DOHH2 (cell line): ENCODE measurements around the gene ZNF25.

Experiments
- H3F3A ChIP-seq: fragments of 200-600 bp; sonication (generic), shearing (Covaris generic); 2 replicates; pipeline ENCODE4 v1.6.0; 2016; ENCODE audit warnings: antibody characterized with exemption, mild to moderate bottlenecking; ENCODE audit not compliant: control insufficient read depth, insufficient read depth
- H3K27ac ChIP-seq: fragments of 200-600 bp; sonication (generic); 2 replicates; pipeline ENCODE4 v1.5.1; 2014; ENCODE audit warnings: low read depth, mild to moderate bottlenecking, low read length, moderate library complexity
- H3K27me3 ChIP-seq: fragments of 200-600 bp; sonication (generic); 2 replicates; pipeline ENCODE4 v1.6.1; 2014; ENCODE audit warnings: mild to moderate bottlenecking, low read length, mixed read lengths; ENCODE audit not compliant: control insufficient read depth
- H3K36me3 ChIP-seq: fragments of 200-600 bp; sonication (generic); 2 replicates; pipeline ENCODE4 v1.6.1; 2014; ENCODE audit warnings: mild to moderate bottlenecking, low read length, moderate library complexity, mixed read lengths; ENCODE audit not compliant: control insufficient read depth
- H3K4me1 ChIP-seq: fragments of 200-600 bp; sonication (generic); 2 replicates; pipeline ENCODE4 v1.6.1; 2014; ENCODE audit warnings: mild to moderate bottlenecking, low read length, mixed read lengths; ENCODE audit not compliant: control insufficient read depth
- H3K4me2 ChIP-seq: fragments of 200-600 bp; sonication (generic); 2 replicates; pipeline ENCODE4 v1.6.0; 2014; ENCODE audit warnings: mild to moderate bottlenecking, low read length, moderate library complexity
- H3K4me3 ChIP-seq: fragments of 200-600 bp; sonication (generic); 2 replicates; pipeline ENCODE4 v1.5.1; 2014; ENCODE audit warnings: mild to moderate bottlenecking, low read length, mixed read lengths
- H3K79me2 ChIP-seq: fragments of 200-600 bp; sonication (generic); 2 replicates; pipeline ENCODE4 v1.6.1; 2014; ENCODE audit warnings: mild to moderate bottlenecking, low read length, mixed read lengths; ENCODE audit not compliant: control insufficient read depth
- H3K9me2 ChIP-seq: fragments of 200-600 bp; sonication (generic); replicated peaks from 2 replicates; pipeline ENCODE4 v1.6.1; 2014; ENCODE audit warnings: mild to moderate bottlenecking, low read length, mixed read lengths; ENCODE audit not compliant: control insufficient read depth
- H3K9me3 ChIP-seq: fragments of 200-600 bp; sonication (generic); 2 replicates; pipeline ENCODE4 v1.6.1; 2014; ENCODE audit warnings: antibody characterized with exemption, low read length, mixed read lengths; ENCODE audit not compliant: control insufficient read depth, insufficient read depth
- H4K20me1 ChIP-seq: fragments of 200-600 bp; sonication (generic); 2 replicates; pipeline ENCODE4 v1.6.0; 2014; ENCODE audit warnings: low read depth, mild to moderate bottlenecking, antibody characterized with exemption, low read length, moderate library complexity; ENCODE audit not compliant: control insufficient read depth, insufficient read depth
- EZH2phosphoT487 ChIP-seq: fragments of 200-600 bp; sonication (generic); IDR thresholded peaks from 2 replicates; pipeline ENCODE4 v1.6.1; 2017; ENCODE audit warnings: borderline replicate concordance, mild to moderate bottlenecking, antibody characterized with exemption, low read length, moderate library complexity, mixed read lengths
- TF ChIP-seq, protein P1 (sequence below): fragments of 200-600 bp; sonication (generic); IDR thresholded peaks from one replicate; pipeline ENCODE4 v1.5.1; 2014; ENCODE audit warnings: antibody characterized with exemption, mild to moderate bottlenecking, low read depth, low read length; ENCODE audit not compliant: poor library complexity, severe bottlenecking

ZNF25 gene

DNA sequence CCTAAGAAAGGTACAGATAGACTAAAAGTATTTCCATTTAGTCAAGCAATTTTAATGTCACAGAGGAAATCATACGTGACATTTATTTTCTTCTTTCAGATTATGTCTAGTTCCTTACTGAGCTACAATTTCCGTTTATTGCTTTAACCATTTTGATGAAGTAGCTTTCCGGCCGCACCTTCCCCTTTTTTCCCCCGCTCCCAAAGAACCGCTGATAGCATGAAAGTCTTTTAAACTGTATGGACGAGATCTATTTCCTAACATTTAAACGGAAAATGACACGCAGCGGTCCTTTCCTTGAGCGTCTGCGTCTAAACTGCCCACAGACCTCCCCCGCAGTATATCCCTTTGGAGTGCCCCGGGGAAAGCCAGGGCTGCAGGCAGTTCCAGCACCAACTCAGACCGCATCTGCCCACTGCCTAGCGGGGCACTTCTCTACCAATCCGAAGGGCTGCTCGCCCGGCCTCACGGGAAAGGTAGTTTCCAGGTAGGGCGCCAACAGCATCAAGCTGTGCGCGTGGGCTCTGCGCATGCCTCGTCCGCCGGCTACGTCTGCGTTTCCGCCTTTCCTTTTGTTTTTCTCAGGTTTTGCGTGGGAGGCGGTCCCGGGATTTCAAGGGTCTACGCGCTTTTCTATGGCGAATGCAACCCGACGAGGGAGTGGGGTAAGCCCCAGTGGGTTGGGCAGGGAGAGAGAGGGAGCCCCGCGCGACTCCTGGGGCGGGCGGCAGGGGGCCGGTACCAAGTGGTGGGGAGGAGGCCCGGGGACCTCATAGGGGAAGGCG, 33.9 kb upstream of the ZNF25 start, which contains the start of gene ZNF33A:
TSS of gene ZNF33A (plus strand) at position 557 of the 785 bp plus-strand sequence. CDS start 1,667 bp downstream, outside the sequence.
- TF ChIP-seq EZH2phosphoT487, result no peak
- TF ChIP-seq, protein P1, sequence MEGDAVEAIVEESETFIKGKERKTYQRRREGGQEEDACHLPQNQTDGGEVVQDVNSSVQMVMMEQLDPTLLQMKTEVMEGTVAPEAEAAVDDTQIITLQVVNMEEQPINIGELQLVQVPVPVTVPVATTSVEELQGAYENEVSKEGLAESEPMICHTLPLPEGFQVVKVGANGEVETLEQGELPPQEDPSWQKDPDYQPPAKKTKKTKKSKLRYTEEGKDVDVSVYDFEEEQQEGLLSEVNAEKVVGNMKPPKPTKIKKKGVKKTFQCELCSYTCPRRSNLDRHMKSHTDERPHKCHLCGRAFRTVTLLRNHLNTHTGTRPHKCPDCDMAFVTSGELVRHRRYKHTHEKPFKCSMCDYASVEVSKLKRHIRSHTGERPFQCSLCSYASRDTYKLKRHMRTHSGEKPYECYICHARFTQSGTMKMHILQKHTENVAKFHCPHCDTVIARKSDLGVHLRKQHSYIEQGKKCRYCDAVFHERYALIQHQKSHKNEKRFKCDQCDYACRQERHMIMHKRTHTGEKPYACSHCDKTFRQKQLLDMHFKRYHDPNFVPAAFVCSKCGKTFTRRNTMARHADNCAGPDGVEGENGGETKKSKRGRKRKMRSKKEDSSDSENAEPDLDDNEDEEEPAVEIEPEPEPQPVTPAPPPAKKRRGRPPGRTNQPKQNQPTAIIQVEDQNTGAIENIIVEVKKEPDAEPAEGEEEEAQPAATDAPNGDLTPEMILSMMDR, result no peak
- peak within 1 kb of the TSS; percentile 63 for H3K4me2 ChIP-seq
- no peaks in the 10 kb centered on the region for H3K9me2 ChIP-seq
- H3K27ac ChIP-seq, result peak within 1 kb of the TSS; percentile 87
- peaks cover 17% of the 10 kb centered on the region for H3K4me1 ChIP-seq
- no peaks in the 10 kb centered on the region for H3F3A ChIP-seq
- peak within 1 kb of the TSS; percentile 75 for H3K4me3 ChIP-seq
- H3K9me3 ChIP-seq, result no peaks in the 10 kb centered on the region
- peaks cover 37% of the 10 kb centered on the region for H3K36me3 ChIP-seq
- H3K79me2 ChIP-seq, result peaks cover 44% of the 10 kb centered on the region
- H3K27me3 ChIP-seq, result no peaks in the 10 kb centered on the region
- H4K20me1 ChIP-seq, result no peaks in the 10 kb centered on the region

DNA sequence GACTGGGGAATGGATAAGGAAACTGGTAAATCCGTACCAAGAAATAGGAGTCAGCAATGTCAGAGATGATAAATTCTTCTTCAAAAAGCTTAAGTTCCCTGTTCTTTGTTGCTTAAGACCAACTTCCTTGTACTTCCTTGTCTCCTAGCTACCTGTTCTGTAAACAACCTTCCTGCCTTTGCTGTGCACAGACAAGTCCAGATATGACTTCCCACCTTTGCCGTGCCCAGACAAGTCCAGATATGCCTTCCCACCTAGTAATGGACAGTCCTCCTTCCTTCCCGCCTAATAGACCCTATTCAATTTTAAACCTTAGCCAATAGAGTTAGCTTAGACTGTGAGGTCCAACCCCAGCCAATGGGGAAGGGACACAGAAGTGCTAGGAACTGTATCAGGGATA, 31.5 kb upstream of the ZNF25 start:
- Histone ChIP-seq H3K9me3 (no peaks in the 10 kb centered on the region), H3K4me1 (peaks cover 17% of the 10 kb centered on the region), H3K4me2 (no peak overlapping the region), H3K79me2 (peaks cover 21% of the 10 kb centered on the region), H3K27me3 (no peaks in the 10 kb centered on the region), H3K36me3 (peaks cover 18% of the 10 kb centered on the region), H3K9me2 (no peaks in the 10 kb centered on the region), H4K20me1 (no peaks in the 10 kb centered on the region), H3K4me3 (no peak overlapping the region), H3F3A (no peaks in the 10 kb centered on the region), H3K27ac (no peak overlapping the region)
- TF ChIP-seq, protein P1, result no peak
- no peak for TF ChIP-seq EZH2phosphoT487

DNA sequence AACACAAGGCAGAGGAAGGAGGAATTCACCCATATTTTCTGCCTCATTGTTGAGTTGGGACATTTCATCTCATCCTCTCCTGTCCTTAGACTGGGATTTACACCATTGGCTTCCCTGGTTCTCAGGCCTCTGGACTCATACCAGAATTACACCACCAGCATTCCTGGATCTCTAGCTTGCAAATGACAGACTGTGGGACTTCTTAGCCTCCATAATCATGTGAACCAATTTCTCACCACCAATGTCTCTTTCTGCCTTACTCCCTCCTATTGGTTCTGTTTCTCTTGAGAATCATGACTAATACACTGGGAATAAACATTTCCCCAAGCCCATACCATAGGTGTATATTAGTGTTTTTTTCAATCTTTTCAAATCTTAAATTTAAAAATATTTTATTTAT, 31.1 kb upstream of the ZNF25 start:
- TF ChIP-seq, protein P1, result no peak
- no peak for TF ChIP-seq EZH2phosphoT487
- Histone ChIP-seq H3F3A (no peaks in the 10 kb centered on the region), H3K36me3 (peaks cover 15% of the 10 kb centered on the region), H3K27me3 (no peaks in the 10 kb centered on the region), H3K4me3 (no peak overlapping the region), H4K20me1 (no peaks in the 10 kb centered on the region), H3K27ac (no peak overlapping the region), H3K4me2 (no peak overlapping the region), H3K4me1 (peaks cover 17% of the 10 kb centered on the region), H3K79me2 (peaks cover 17% of the 10 kb centered on the region), H3K9me3 (no peaks in the 10 kb centered on the region), H3K9me2 (no peaks in the 10 kb centered on the region)
